ENCODE data around the gene OR13C3.

Gene OR13C3

DNA sequence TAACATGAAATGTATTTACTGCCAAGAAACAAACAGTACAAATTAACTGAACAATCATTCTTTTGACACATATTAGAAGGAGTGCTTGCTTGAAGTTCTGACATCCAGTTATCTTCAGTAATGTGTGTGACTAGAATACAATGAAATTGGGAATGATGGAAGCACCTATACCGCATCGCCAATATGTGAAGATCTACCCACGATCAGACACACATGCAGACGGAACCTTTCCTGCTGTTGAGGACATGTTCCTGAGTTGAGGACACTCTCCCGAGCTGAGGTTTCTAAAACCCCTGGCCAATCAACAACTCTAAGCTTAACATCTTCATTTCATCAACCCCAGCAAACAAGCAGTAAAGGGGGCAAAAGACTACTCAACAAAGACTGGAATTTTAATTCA lies at the start of gene OR13C3:
OR13C3 (minus strand) TSS at position 101 of the 400 bp plus-strand sequence. CDS start 133 bp downstream, outside the sequence.
- Histone ChIP-seq H3K9ac (no peak within 1 kb of the TSS), H2AFZ (ENCODE audit: low read depth) (no peak within 1 kb of the TSS), H4K20me1 (ENCODE audit: insufficient read depth) (no peaks in the 10 kb centered on the region), H3K27me3 (ENCODE audit: insufficient read depth, low read depth) (no peaks in the 10 kb centered on the region), H3K4me1 (ENCODE audit: low read depth, poor library complexity, severe bottlenecking) (no peaks in the 10 kb centered on the region), H3K4me2 (no peak within 1 kb of the TSS), H3K36me3 (ENCODE audit: insufficient read depth) (no peaks in the 10 kb centered on the region), H3K79me2 (ENCODE audit: insufficient read depth, low read depth) (no peaks in the 10 kb centered on the region), H3K4me3 (IDR thresholded peaks at IDR 0.05; ENCODE audit: insufficient read depth, low read depth, low read length) (no peak within 1 kb of the TSS), H3K27ac (no peak within 1 kb of the TSS)
- no peak for TF ChIP-seq CTCF (conservative IDR thresholded peaks at IDR 0.05; ENCODE audit: low read depth, low read length)

GRCh38 chr9:104580562-104580961 lies 43.9 kb upstream of the OR13C3 start:
- Histone ChIP-seq H2AFZ (ENCODE audit: low read depth) (no peak overlapping the region), H3K27ac (no peak overlapping the region), H3K27me3 (ENCODE audit: insufficient read depth, low read depth) (no peaks in the 10 kb centered on the region), H3K9ac (no peak overlapping the region), H3K79me2 (ENCODE audit: insufficient read depth, low read depth) (no peaks in the 10 kb centered on the region), H3K4me3 (IDR thresholded peaks at IDR 0.05; ENCODE audit: insufficient read depth, low read depth, low read length) (no peak overlapping the region), H3K4me1 (ENCODE audit: low read depth, poor library complexity, severe bottlenecking) (no peaks in the 10 kb centered on the region), H3K4me2 (no peak overlapping the region), H4K20me1 (ENCODE audit: insufficient read depth) (no peaks in the 10 kb centered on the region), H3K36me3 (ENCODE audit: insufficient read depth) (no peaks in the 10 kb centered on the region)
- no peak for TF ChIP-seq CTCF (conservative IDR thresholded peaks at IDR 0.05; ENCODE audit: low read depth, low read length)

- Histone ChIP-seq H4K20me1 (ENCODE audit: insufficient read depth) (no peaks in the 10 kb centered on the region), H3K9ac (no peak overlapping the region), H3K4me3 (IDR thresholded peaks at IDR 0.05; ENCODE audit: insufficient read depth, low read depth, low read length) (no peak overlapping the region), H2AFZ (ENCODE audit: low read depth) (no peak overlapping the region), H3K4me1 (ENCODE audit: low read depth, poor library complexity, severe bottlenecking) (no peaks in the 10 kb centered on the region), H3K79me2 (ENCODE audit: insufficient read depth, low read depth) (no peaks in the 10 kb centered on the region), H3K36me3 (ENCODE audit: insufficient read depth) (no peaks in the 10 kb centered on the region), H3K27ac (no peak overlapping the region), H3K4me2 (no peak overlapping the region), H3K27me3 (ENCODE audit: insufficient read depth, low read depth) (no peaks in the 10 kb centered on the region)
- TF ChIP-seq CTCF (conservative IDR thresholded peaks at IDR 0.05; ENCODE audit: low read depth, low read length), result no peak
Observed at GRCh38 chr9:104577263-104577662, 40.6 kb upstream of the OR13C3 start.

GRCh38 chr9:104575456-104575855 lies 38.8 kb upstream of the OR13C3 start:
- Histone ChIP-seq H3K4me2 (no peak overlapping the region), H3K79me2 (ENCODE audit: insufficient read depth, low read depth) (no peaks in the 10 kb centered on the region), H3K27ac (no peak overlapping the region), H3K36me3 (ENCODE audit: insufficient read depth) (no peaks in the 10 kb centered on the region), H3K4me1 (ENCODE audit: low read depth, poor library complexity, severe bottlenecking) (no peaks in the 10 kb centered on the region), H4K20me1 (ENCODE audit: insufficient read depth) (no peaks in the 10 kb centered on the region), H2AFZ (ENCODE audit: low read depth) (no peak overlapping the region), H3K4me3 (IDR thresholded peaks at IDR 0.05; ENCODE audit: insufficient read depth, low read depth, low read length) (no peak overlapping the region), H3K9ac (no peak overlapping the region), H3K27me3 (ENCODE audit: insufficient read depth, low read depth) (no peaks in the 10 kb centered on the region)
- no peak for TF ChIP-seq CTCF (conservative IDR thresholded peaks at IDR 0.05; ENCODE audit: low read depth, low read length)

All from KMS-11 (cell line).